Colonic mucosa (tissue), 4 donors: ENCODE measurements around the gene ZFYVE21. TPM values are rescaled to one million over a fixed set of nuclear protein-coding genes. Genes with fewer than 3 reads are reported as not detected.

Experiments
- DNase-seq: peaks from one replicate; pipeline ENCODE4 v3.0.0-alpha.2; 2020
- H3K27ac ChIP-seq: fragments of 200-600 bp; one replicate; pipeline ENCODE4 v1.8.0; 2021
- H3K27me3 ChIP-seq: fragments of 200-600 bp; one replicate; pipeline ENCODE4 v1.8.0; 2021
- H3K36me3 ChIP-seq: fragments of 200-600 bp; one replicate; pipeline ENCODE4 v1.8.0; 2021
- H3K4me1 ChIP-seq: fragments of 200-600 bp; one replicate; pipeline ENCODE4 v1.8.0; 2021; ENCODE audit warnings: mild to moderate bottlenecking
- H3K4me3 ChIP-seq: fragments of 200-600 bp; one replicate; pipeline ENCODE4 v1.8.0; 2021
- H3K9ac ChIP-seq, 2 donors: one replicate each; pipeline ENCODE4 v1.7.0; 2013; ENCODE audit warnings: control low read depth in 2 of 2, low read depth in 2 of 2, low read length in 2 of 2
- H3K9me3 ChIP-seq: fragments of 200-600 bp; one replicate; pipeline ENCODE4 v1.8.0; 2021
- intact Hi-C: fragments of 100-400 bp; cut with DNase I; formaldehyde crosslinking; loops from one replicate; pipeline ENCODE4 v1.14.1; 2022
- total RNA-seq, 2 donors: library from RNA; stranded (reverse); fragmentation: NEBNext Ultra II Directional in 1 of 2; extraction: Animal tissue kit (Norgen Biotek cat#: 25700) in 1 of 2; gene quantifications; one replicate each; pipeline ENCODE4 v1.2.1, GENCODE V29; 2021
- TF ChIP-seq, protein P1 (sequence below): fragments of 200-600 bp; IDR thresholded peaks from one replicate; pipeline ENCODE4 v1.8.0; 2022; ENCODE audit warnings: antibody characterized with exemption, mild to moderate bottlenecking
- donor health status: healthy.
- donor health status: DM: no; HTN: no; CAD: no.
- donor health status: DM: no; HTN: no; CAD: no.

ZFYVE21 gene
- total RNA-seq, 2 donors from 2014 or later: 49.3 to 68.9 TPM

GRCh38 chr14:103709814-103710213 lies 5.8 kb upstream of the ZFYVE21 start:
- Histone ChIP-seq H3K9me3 (no peaks in the 10 kb centered on the region), H3K4me3 (no peak overlapping the region), H3K4me1 (peaks cover 11% of the 10 kb centered on the region), H3K36me3 (no peaks in the 10 kb centered on the region), H3K27me3 (no peaks in the 10 kb centered on the region), H3K27ac (peak overlapping the region; percentile 84), H3K9ac (peak overlapping the region in 1 of 2 donors; percentile 14)
- TF ChIP-seq, protein P1, sequence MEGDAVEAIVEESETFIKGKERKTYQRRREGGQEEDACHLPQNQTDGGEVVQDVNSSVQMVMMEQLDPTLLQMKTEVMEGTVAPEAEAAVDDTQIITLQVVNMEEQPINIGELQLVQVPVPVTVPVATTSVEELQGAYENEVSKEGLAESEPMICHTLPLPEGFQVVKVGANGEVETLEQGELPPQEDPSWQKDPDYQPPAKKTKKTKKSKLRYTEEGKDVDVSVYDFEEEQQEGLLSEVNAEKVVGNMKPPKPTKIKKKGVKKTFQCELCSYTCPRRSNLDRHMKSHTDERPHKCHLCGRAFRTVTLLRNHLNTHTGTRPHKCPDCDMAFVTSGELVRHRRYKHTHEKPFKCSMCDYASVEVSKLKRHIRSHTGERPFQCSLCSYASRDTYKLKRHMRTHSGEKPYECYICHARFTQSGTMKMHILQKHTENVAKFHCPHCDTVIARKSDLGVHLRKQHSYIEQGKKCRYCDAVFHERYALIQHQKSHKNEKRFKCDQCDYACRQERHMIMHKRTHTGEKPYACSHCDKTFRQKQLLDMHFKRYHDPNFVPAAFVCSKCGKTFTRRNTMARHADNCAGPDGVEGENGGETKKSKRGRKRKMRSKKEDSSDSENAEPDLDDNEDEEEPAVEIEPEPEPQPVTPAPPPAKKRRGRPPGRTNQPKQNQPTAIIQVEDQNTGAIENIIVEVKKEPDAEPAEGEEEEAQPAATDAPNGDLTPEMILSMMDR: no peak
- intact Hi-C loops: no loop called here
- no peak for DNase-seq

DNA sequence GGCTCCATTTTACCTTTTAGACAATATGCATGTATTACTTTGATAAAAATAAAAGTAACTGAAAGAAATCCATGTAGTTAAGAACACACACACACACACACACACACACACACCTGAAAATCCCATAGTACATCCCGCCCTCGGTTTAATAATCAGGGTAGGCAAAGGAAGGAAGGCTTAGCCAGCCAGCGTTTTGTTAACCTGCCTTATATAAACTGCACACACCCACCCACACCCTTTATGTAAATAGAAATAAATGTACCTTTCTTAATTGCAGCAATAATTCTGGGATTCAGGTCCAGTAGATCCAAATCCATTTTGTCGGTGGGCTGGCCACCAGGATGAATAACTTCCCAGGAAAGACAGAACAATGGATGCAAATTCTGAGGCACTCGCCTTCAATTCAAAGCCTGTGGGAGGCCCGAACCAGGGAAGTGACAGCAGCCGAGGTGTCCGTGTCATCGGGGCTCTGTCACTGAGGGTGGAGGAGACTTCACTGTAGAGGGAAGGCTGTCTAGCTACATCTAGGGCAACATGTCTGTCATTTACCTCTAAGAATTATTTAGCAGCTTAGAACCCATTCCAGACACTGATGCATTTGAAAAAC lies 4.7 kb upstream of the ZFYVE21 start:
- TF ChIP-seq, protein P1: no peak
- peaks cover 11% of the 10 kb centered on the region for H3K4me1 ChIP-seq
- H3K36me3 ChIP-seq: no peaks in the 10 kb centered on the region
- peak overlapping the region; percentile 84 for H3K27ac ChIP-seq
- peak; percentile 79 for DNase-seq
- no peaks in the 10 kb centered on the region for H3K27me3 ChIP-seq
- H3K4me3 ChIP-seq: no peak overlapping the region
- H3K9ac ChIP-seq: peak overlapping the region in 1 of 2 donors; percentile 62
- intact Hi-C loops: no loop called here
- no peaks in the 10 kb centered on the region for H3K9me3 ChIP-seq

DNA sequence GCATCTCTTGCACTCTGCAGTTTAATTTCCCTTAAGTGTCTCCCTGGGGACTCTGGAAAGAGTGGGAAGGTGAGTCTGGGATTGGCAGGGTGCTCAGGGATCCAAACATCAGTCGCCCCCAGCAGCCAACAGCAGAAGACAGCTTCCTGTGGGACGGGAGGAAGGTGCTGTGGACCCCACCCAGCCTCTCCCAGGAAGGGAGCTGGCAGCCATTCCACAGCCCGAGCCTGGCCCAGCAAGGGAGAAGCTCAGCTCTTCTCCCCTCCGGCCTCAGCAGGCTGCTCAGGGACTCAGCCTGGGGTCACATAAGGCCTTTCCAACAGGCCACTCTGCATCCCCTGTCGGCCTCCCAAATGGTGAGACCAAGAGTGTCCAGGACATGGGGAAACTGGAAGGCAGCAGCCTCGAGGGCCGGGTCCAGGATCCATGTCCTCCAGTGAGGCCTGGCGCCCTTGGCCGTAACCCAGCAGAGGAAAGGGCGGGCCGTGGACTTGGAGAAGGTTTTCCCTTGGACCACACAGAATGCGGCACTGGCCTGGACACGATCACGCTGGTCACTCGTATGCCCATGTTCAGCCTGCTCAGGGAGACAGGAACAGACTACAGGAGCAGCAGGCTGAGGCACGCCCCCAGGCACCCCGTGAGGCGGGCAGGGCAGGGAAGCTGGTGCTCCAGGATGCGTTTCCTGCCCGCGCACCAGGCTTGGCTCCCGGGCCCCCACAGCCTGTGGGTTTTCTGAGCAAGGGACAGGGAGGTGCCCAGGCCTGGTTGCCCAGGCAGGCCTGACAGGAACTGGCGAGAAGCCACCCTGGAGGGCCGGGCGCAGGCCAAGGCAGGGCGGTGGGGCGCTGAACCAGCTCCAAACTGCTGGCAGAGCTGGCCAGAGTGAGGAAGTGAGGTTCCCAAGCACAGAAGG lies 3.8 kb upstream of the ZFYVE21 start:
- no peaks in the 10 kb centered on the region for H3K27me3 ChIP-seq
- peak overlapping the region; percentile 62 to 64 for H3K9ac ChIP-seq
- H3K4me1 ChIP-seq: peaks cover 11% of the 10 kb centered on the region
- no peak overlapping the region for H3K4me3 ChIP-seq
- peak overlapping the region; percentile 84 for H3K27ac ChIP-seq
- H3K36me3 ChIP-seq: no peaks in the 10 kb centered on the region
- DNase-seq: peak; percentile 78
- no peaks in the 10 kb centered on the region for H3K9me3 ChIP-seq
- intact Hi-C loops: no loop called here
- TF ChIP-seq, protein P1: no peak

GRCh38 chr14:103712633-103713247 lies 2.9 kb upstream of the ZFYVE21 start:
- Histone ChIP-seq H3K27me3 (no peaks in the 10 kb centered on the region), H3K4me3 (no peak overlapping the region), H3K9ac (peak overlapping the region; percentile 62 to 64), H3K36me3 (no peaks in the 10 kb centered on the region), H3K4me1 (peaks cover 11% of the 10 kb centered on the region), H3K27ac (peak overlapping the region; percentile 84), H3K9me3 (no peaks in the 10 kb centered on the region)
- intact Hi-C loops: no loop called here
- TF ChIP-seq, protein P1: no peak
- no peak for DNase-seq

DNA sequence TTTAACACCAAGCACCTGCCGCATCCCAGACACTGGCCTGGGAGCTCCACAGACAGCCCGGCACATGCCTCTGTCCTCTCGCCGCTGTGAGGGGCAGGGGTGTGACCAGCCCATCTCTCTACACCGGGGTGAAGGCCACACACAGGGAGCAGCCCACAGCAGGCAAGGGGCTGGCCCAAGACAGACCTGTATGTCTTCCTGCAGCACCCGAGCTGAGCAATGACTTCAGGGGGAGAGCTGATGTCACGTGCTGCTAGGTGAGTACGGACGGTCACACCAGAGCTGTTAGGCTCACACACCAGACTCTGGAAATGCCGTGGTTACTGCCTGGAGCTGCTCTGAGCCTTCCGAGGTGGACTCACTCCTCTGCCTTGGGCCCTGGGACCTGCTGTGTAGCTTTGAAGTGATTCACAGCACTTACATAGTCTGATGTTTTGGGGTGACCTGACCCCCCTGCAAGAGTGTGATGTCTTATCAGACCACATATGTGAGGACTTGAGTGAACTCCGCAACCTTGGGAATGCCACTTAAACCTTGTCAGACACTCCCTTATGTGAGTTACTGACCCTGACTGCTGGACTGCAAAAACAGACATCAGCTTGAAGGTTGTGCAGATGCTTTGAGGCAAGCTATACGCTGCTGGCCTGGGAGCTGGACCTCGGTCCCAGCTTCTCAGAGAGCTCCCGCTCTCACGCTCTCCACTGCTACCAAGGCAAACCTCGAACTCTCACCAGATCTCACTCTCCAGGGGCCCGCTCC lies 2.1 kb upstream of the ZFYVE21 start:
- Histone ChIP-seq H3K9ac (peak overlapping the region in 1 of 2 donors; percentile 56), H3K4me1 (peaks cover 11% of the 10 kb centered on the region), H3K27ac (no peak overlapping the region), H3K27me3 (no peaks in the 10 kb centered on the region), H3K36me3 (no peaks in the 10 kb centered on the region), H3K4me3 (no peak overlapping the region), H3K9me3 (no peaks in the 10 kb centered on the region)
- TF ChIP-seq, protein P1: no peak
- no peak for DNase-seq
- intact Hi-C loops: no loop called here
